GM18951 (cell line): ENCODE data around the gene PRKCB.
"Not testable (repeated sequence)": the region's sequence is repeated elsewhere in the genome, so short reads cannot be mapped to it uniquely, and the experiment has no call there.

Source experiments
- POLR2A ChIP-seq: IDR thresholded peaks from 4 replicates; pipeline ENCODE4 v1.6.1; 2011; ENCODE audit warnings: mild to moderate bottlenecking; ENCODE audit not compliant: insufficient read length, insufficient read depth; ENCODE audit errors: extremely low read depth
- in situ Hi-C: fragments of 300-500 bp; cut with MboI; formaldehyde crosslinking; loops from one replicate; pipeline ENCODE4 v1.12.0; 2022; ENCODE audit warnings: low sequenced_read_pairs, mixed read lengths, inconsistent platforms; ENCODE audit not compliant: unreplicated experiment

Gene PRKCB

GRCh38 chr16:23908790-23909189 is 73.0 kb downstream of the PRKCB start:
- in situ Hi-C loops, result no loop called here
- TF ChIP-seq POLR2A, result no peak

DNA sequence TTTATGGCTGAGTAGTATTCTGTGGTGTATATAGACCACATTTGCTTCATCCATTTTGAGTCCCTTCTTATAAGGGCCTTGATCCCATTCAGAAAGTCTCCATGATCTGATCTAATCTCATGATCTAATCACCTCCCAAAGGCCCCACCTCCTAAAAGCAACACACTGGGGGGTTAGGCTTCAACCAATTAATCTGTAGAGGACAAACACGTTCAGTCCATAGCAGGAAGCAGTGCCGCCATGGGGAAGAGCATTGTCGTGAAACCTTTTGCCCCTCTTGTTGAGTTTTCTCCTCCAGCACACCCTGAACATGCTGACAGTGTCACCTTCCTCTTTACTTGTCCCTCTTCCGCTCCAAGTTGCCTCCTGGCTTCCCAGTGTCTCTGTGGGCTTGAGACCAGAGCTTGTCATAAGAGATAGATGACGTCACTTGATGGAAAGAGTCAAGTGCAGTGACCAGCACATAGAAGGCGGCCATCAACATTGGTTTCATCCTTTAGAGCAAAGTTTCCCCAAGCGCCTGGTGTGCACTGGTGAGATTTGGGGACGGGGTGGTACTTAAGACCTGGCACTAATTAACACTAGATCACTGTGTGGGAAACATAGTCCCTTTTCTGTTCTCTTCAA is 74.1 kb downstream of the PRKCB start:
- TF ChIP-seq POLR2A, result no peak
- in situ Hi-C loops, result no loop called here

DNA sequence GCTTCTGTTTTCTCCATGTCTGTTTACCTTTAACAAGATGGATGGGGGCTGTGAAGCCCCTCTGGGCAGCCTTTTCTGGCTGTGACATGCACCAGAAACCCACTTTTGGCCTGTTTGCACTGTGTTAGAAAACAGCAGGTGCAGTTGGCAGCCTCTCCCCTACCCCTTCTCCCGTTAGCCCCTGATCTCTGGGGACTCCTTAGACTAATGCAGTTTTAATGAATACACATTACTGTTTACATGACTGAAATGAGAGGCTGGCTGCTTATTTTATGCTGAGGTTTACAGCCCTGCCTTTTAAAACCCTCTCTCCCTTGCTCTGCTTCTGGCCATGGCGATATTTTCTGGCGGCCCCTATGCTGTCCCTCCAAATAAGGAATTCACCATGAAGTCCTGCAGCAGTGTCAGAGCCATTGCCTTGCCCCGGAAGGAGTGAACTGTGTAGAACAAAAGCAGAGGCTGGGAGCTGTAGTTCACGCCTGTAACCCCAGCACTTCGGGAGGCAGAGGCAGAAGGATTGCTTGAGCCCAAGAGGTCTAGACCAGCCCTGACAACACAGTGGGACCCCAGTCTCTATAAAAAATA is 79.3 kb downstream of the PRKCB start:
- in situ Hi-C loops, result no loop called here
- no peak for TF ChIP-seq POLR2A

DNA sequence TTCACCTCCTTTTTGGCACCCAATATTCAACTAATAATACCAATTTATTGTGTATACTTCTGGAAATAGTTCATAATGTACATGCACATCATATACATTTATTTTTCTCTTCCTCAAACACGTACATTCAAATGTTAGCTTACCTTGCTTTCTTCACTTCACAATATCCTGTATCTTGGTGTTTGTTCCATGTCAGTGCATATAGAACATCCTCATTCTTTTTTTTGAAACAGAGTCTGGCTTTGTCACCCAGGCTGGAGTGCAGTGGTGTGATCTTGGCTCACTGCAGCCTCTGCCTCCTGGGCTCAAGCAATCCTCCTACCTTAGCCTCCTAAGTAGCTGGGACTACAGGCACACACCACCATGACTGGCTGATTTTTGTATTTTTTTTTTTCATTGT is 80.8 kb downstream of the PRKCB start:
- in situ Hi-C loops, result not testable (repeated sequence)

DNA sequence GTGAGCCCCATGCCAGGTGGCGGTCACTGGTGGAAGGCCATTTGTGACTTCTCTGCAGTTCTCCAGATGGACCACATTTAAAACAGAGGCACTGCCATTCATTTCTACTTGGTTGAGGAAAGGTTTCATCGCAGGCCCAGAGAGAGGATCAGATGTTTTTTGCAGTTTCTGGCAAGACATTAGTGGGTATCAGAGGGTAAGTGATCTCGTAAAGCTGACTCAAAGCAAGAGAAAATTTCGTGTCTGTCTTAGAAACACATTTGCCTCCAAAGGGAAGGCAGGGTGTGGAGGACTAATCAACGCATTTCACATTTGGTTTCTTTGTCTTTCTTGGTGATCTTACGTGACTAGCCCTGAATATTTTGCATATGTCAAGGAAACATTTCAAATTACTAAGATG is 81.8 kb downstream of the PRKCB start:
- in situ Hi-C loops, result no loop called here
- no peak for TF ChIP-seq POLR2A

GRCh38 chr16:23920446-23920845 is 84.7 kb downstream of the PRKCB start:
- in situ Hi-C loops, result no loop called here
- TF ChIP-seq POLR2A, result no peak

DNA sequence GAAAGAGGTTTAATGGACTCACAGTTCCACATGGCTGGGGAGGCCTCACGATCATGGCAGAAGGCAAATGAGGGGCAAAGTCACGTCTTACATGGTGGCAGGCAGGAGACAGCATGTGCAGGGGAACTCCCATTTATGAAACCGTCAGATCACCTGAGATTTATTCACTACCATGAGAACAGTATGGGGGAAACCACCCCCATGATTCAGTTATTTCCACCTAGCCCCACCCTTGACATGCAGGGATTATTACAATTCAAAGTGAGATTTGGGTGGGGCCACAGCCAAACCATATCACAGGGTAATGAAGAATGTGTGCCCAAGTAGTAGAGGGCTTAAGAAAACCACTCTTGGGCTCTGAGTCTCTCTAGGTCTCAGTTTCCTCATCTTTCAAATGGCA is 85.1 kb downstream of the PRKCB start:
- TF ChIP-seq POLR2A, result no peak

DNA sequence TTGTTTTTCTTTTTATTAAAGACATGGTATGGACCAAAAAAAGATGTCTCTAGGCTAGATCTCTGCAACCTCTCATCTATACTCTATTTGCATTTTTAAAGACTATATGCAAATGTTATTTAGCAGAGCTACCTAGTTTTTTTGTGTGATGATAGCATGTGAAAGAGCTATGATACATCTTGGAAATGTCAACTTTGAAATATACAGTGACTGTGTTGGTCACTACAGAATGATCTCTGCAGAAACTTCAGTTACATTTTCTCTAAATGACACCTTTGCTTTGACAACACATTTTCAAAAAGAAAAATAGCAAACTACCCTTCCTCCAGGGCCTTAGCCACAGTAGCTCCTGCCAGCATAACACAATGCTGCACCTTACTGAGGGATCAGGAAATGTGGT is 86.6 kb downstream of the PRKCB start:
- in situ Hi-C loops, result no loop called here
- TF ChIP-seq POLR2A, result no peak

More for the DNA sequence above, 85.1 kb downstream of the PRKCB start:
- in situ Hi-C loops, result no loop called here

- no peak for TF ChIP-seq POLR2A
- in situ Hi-C loops, result no loop called here
Measured at GRCh38 chr16:23924128-23924527, 88.3 kb downstream of the PRKCB start.

DNA sequence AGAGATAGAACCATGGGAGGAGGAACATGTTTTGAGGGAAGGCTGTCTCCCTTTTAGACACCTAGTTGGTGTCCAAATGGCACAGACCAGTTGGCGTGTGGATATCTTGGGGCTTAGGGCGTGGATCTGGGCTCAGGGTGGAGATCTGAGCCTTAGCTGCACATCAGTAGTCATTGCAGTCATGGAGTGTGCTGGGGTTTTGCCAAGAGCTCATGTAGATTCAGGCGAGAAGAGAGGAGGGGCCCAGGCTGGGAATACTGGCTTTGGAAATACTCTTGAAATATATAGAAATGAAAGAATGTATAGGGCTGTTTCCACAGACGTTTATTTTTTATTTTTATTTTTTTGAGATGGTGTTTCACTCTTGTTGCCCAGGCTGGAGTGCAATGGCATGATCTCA is 92.0 kb downstream of the PRKCB start:
- in situ Hi-C loops, result no loop called here
- no peak for TF ChIP-seq POLR2A

- in situ Hi-C loops, result no loop called here
- TF ChIP-seq POLR2A, result no peak
Measured at GRCh38 chr16:23929237-23929636, 93.5 kb downstream of the PRKCB start.

GRCh38 chr16:23929856-23930255 is 94.1 kb downstream of the PRKCB start:
- TF ChIP-seq POLR2A, result no peak
- in situ Hi-C loops, result no loop called here

GRCh38 chr16:23930791-23931190 is 95.0 kb downstream of the PRKCB start:
- no peak for TF ChIP-seq POLR2A
- in situ Hi-C loops, result no loop called here

DNA sequence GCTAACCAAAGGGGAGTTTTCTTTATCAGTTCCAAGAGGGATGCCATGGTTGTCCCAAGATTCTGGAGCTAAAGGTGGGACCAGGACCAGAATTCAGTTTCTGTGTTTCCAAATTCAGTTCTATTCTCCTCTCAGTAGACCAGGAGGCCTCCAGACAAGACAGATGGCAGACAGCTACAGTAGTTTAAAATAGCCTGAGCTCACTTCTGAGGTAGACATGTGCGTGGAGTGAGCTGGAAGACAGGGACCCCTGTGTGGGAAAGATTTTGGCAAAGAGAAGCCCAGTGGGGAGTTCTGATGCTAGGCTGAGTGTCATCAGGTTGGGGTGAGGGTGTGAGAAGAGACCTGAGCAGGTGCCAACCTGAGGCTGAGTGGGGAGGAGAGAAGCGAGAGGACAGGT is 95.4 kb downstream of the PRKCB start:
- in situ Hi-C loops, result no loop called here
- TF ChIP-seq POLR2A, result no peak

- in situ Hi-C loops, result not testable (repeated sequence)
Measured at GRCh38 chr16:23933650-23934049, 97.9 kb downstream of the PRKCB start.

DNA sequence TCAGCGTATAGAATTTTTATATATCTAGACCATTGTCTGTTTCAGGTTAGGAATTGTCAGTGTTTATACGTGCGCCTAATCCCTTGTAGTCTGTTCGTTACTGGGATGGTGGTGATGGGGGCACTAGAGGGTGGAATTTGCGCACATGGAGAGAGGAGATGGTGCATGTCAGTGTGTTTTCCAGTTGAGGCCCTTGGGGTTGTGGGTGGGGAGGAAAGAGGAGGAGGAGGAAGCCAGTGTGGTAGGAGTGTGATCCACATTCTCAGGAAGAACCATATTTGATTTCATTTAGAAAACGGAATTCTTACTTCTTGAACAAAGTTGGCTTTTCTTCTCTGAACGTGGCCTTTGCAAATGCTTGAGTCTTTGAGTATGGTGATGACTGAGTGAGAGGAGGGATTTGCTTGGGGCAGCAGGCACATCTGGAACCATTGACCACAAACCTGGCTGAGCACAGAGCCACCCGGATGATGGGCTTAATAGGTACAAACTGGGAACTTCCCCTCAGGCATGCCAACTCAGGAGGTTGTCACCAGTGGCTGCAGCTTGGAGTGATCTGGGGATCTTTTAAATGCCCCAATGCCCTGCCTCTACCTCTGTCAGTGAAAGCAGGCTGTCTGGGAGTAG is 98.9 kb downstream of the PRKCB start:
- TF ChIP-seq POLR2A, result no peak
- in situ Hi-C loops, result no loop called here
